ENCODE measurements around the gene TIMP2.

DNA sequence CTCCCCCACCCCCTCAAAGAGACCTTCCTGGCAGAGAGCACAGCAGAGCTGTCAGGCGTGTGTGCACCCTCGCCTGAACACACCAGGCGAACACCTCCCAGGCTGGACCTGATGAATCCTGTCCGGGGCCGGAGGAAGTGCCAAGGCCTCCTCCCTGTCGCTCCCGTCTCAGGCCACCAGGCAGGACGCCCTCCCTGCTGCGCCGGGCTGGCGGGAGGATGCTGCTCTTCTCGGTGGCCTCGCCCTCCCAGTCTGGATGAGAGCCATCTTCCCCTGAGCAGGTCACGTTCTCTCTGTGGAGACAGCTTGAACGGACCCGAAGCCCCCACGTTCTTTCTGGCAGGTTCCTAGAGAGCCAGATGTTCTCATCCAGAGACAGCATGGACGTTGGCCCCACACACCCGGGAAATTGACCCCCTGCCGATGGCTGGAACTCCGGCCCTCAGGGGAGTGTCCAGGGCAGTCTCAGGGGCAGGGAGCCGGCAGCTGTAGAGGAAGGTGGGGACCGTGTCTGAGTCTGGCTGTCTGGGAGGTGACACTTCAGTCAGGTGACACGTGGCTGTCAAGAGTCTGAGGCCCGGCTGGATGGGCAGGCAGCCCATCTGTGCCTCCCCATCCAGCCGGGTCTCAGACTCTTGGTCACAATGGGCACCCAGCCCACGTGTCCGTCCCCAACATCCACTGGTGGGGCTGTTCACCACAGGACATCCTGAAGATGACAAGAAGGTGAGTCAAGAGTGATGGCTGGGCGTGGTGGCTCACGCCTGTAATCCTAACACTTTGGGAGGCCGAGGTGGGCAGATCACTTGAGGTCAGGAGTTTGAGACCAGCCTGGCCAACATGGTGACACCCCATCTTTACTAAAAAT, 5.0 kb upstream of the TIMP2 start:
- TF ChIP-seq POLR2A (IDR thresholded peaks at IDR 0.05; ENCODE audit: low read length): no peak
- TF ChIP-seq GATA1 (IDR thresholded peaks at IDR 0.05; ENCODE audit: low read depth, low read length): no peak

Data from erythroblast (primary cell).